Caco-2 (cell line): ENCODE measurements around the gene SRD5A1. TPM values are rescaled to one million over a fixed set of nuclear protein-coding genes. Genes with fewer than 3 reads are reported as not detected.

Source experiments
- BruUV-seq: library from RNA; stranded (reverse); fragments of 400-500 nt; replicated peaks from 2 replicates; lab custom pipeline; 2021; lab: Mats Ljungman, UMichigan
- CTCF ChIA-PET: fragments of 300-600 bp; sonication (Branson Sonifier 250); formaldehyde crosslinking; loops from one replicate; lab custom pipeline; 2022; ENCODE audit warnings: antibody characterized with exemption; lab: Charles Lee
- POLR2A ChIA-PET: fragments of 300-600 bp; sonication (Branson Sonifier 250); formaldehyde crosslinking; loops from one replicate; lab custom pipeline; 2022; ENCODE audit warnings: antibody characterized with exemption; lab: Charles Lee
- DNase-seq, 2 experiments: peaks; one replicate each; pipeline versions ENCODE4 v3.0.0 to v3.0.0-alpha.2; 2020 to 2022
- H3K27me3 ChIP-seq: replicated peaks from 2 replicates; pipeline ENCODE4 v1.6.0; 2011; ENCODE audit warnings: low read length; ENCODE audit not compliant: control insufficient read depth, insufficient read depth
- H3K36me3 ChIP-seq: 2 replicates; pipeline ENCODE4 v1.5.1; 2011; ENCODE audit warnings: low read length; ENCODE audit not compliant: control insufficient read depth, insufficient read depth
- H3K4me1 ChIP-seq: fragments of 250-450 bp; sonication (Bioruptor Pico); 2 replicates; pipeline ENCODE4 v1.5.1; 2020; ENCODE audit warnings: mild to moderate bottlenecking
- H3K4me3 ChIP-seq: 2 replicates; pipeline ENCODE4 v1.5.1; 2011; ENCODE audit warnings: low read depth, mild to moderate bottlenecking, control low read depth, low read length
- H3K9me3 ChIP-seq: fragments of 250-450 bp; sonication (Bioruptor Pico); 2 replicates; pipeline ENCODE4 v1.5.1; 2020; ENCODE audit warnings: mild to moderate bottlenecking, moderate library complexity
- H3K27ac Mint-ChIP-seq: one replicate; pipeline ENCODE4 v1.8.0; 2022; ENCODE audit warnings: mixed read lengths; ENCODE audit not compliant: unreplicated experiment
- H3K27me3 Mint-ChIP-seq: one replicate; pipeline ENCODE4 v1.8.0; 2022; ENCODE audit warnings: mixed read lengths; ENCODE audit not compliant: insufficient read depth, unreplicated experiment
- H3K36me3 Mint-ChIP-seq: one replicate; pipeline ENCODE4 v1.8.0; 2022; ENCODE audit warnings: mild to moderate bottlenecking, mixed read lengths; ENCODE audit not compliant: insufficient read depth, unreplicated experiment
- H3K4me1 Mint-ChIP-seq: one replicate; pipeline ENCODE4 v1.8.0; 2022; ENCODE audit warnings: low read depth, mixed read lengths; ENCODE audit not compliant: unreplicated experiment
- H3K4me3 Mint-ChIP-seq: one replicate; pipeline ENCODE4 v1.8.0; 2022; ENCODE audit warnings: mild to moderate bottlenecking, moderate library complexity, mixed read lengths; ENCODE audit not compliant: unreplicated experiment
- H3K9me3 Mint-ChIP-seq: one replicate; pipeline ENCODE4 v1.8.0; 2022; ENCODE audit warnings: mixed read lengths; ENCODE audit not compliant: unreplicated experiment
- CTCF ChIP-seq, 2 experiments: fragments of 200-600 bp in 1 of 2; IDR thresholded peaks; 1 replicate in 1 of 2; 2 replicates in 1 of 2; pipeline versions ENCODE4 v1.5.1 to v1.8.0; 2011 to 2022; ENCODE audit warnings: antibody characterized with exemption in 1 of 2, control low read depth in 1 of 2, inconsistent platforms in 1 of 2, low read depth in 1 of 2, low read length in 1 of 2, mild to moderate bottlenecking in 1 of 2, moderate library complexity in 1 of 2; ENCODE audit not compliant: insufficient read depth in 1 of 2, severe bottlenecking in 1 of 2, unreplicated experiment in 1 of 2
- intact Hi-C: fragments of 100-400 bp; cut with micrococcal nuclease; formaldehyde crosslinking; loops from one replicate; pipeline ENCODE4 v1.10.0; 2022; ENCODE audit not compliant: unreplicated experiment
- total RNA-seq: library from RNA; stranded (reverse); gene quantifications from 2 replicates; pipeline ENCODE4 v1.2.3, GENCODE V29; 2022

The SRD5A1 gene
- total RNA-seq, 1 experiment from 2014 or later = 19.4 TPM

DNA sequence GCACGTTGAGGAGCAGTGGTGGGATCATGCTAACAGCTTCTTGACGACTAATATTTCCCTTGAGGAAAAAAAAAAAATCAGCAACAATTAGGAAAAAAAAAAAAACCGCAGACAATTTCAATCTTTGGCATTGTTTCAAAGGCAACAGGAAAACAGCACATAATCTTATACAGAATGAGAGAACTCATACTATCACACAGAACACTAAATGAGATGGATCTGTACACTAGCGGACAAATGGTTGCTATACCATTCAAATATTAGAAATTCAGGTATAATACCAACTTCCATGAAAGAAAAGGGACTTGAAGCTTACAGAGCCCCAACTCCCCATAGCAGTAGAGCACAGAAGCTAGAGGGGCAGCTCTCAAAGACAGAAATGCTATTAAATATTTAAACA, 10.0 kb upstream of the SRD5A1 start:
- CTCF ChIA-PET = no interaction called here
- POLR2A ChIA-PET = interaction anchor here (0.9 kb wide), 1 partner anchor 10 kb away, joined by 4 read pairs; the partner anchor contains the start of genes NSUN2 and SRD5A1

GRCh38 chr5:6623941-6624340, 9.3 kb upstream of the SRD5A1 start:
- peaks cover 9% of the 10 kb centered on the region for H3K36me3 ChIP-seq
- Mint-ChIP-seq H3K27me3 (no peaks in the 10 kb centered on the region), H3K36me3 (peaks cover 85% of the 10 kb centered on the region), H3K9me3 (no peaks in the 10 kb centered on the region), H3K4me3 (no peak overlapping the region), H3K27ac (no peak overlapping the region), H3K4me1 (no peaks in the 10 kb centered on the region)
- no TSS peak for BruUV-seq
- no peaks in the 10 kb centered on the region for H3K27me3 ChIP-seq
- ChIA-PET CTCF (no interaction called here), POLR2A (interaction anchor here (0.9 kb wide), 1 partner anchor 9 kb away, joined by 4 read pairs; the partner anchor contains the start of genes NSUN2 and SRD5A1)
- no peaks in the 10 kb centered on the region for H3K4me1 ChIP-seq
- no peak overlapping the region for H3K4me3 ChIP-seq
- no peak for DNase-seq
- no peaks in the 10 kb centered on the region for H3K9me3 ChIP-seq
- intact Hi-C loops = no loop called here
- no peak for TF ChIP-seq CTCF (IDR thresholded peaks at IDR 0.05; ENCODE audit: insufficient read depth in 1 of 2, low read depth in 1 of 2, low read length in 1 of 2, severe bottlenecking in 1 of 2, unreplicated experiment in 1 of 2)

More for the DNA sequence above, 10.0 kb upstream of the SRD5A1 start:
- Histone ChIP-seq H3K9me3 (no peaks in the 10 kb centered on the region), H3K4me3 (no peak overlapping the region), H3K27me3 (no peaks in the 10 kb centered on the region), H3K36me3 (peaks cover 9% of the 10 kb centered on the region), H3K4me1 (no peaks in the 10 kb centered on the region)
- H3K4me3 Mint-ChIP-seq = no peak overlapping the region
- no peaks in the 10 kb centered on the region for H3K27me3 Mint-ChIP-seq
- no peaks in the 10 kb centered on the region for H3K9me3 Mint-ChIP-seq
- DNase-seq = no peak
- H3K36me3 Mint-ChIP-seq = peaks cover 85% of the 10 kb centered on the region
- H3K27ac Mint-ChIP-seq = no peak overlapping the region
- TF ChIP-seq CTCF (IDR thresholded peaks at IDR 0.05; ENCODE audit: insufficient read depth in 1 of 2, low read depth in 1 of 2, low read length in 1 of 2, severe bottlenecking in 1 of 2, unreplicated experiment in 1 of 2) = no peak
- H3K4me1 Mint-ChIP-seq = no peaks in the 10 kb centered on the region
- intact Hi-C loops = no loop called here
- no TSS peak for BruUV-seq

DNA sequence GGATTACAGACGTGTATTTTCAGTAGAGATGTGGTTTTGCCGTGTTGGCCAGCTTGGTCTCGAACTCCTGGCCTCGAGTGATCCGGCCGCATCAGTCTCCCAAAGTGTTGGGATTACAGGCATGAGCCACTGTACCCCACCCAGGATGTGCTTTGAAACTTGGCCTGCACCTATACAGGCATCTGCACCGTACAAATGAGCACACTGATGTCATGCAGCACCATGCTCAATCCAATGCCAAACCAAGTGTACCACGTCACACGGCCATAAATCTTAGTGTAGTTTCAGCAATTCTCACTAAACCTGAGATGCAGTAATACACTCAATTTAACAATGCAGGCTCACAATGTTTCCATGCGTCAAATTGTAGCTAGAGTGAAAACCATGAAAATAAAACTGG, 6.7 kb upstream of the SRD5A1 start:
- DNase-seq = no peak
- BruUV-seq = no TSS peak
- TF ChIP-seq CTCF (IDR thresholded peaks at IDR 0.05; ENCODE audit: insufficient read depth in 1 of 2, low read depth in 1 of 2, low read length in 1 of 2, severe bottlenecking in 1 of 2, unreplicated experiment in 1 of 2) = no peak
- CTCF ChIA-PET = no interaction called here
- H3K27ac Mint-ChIP-seq = no peak overlapping the region
- H3K27me3 ChIP-seq = no peaks in the 10 kb centered on the region
- H3K36me3 ChIP-seq = peaks cover 11% of the 10 kb centered on the region
- H3K4me1 Mint-ChIP-seq = peaks cover 5% of the 10 kb centered on the region
- H3K4me3 Mint-ChIP-seq = no peak overlapping the region
- no peaks in the 10 kb centered on the region for H3K9me3 Mint-ChIP-seq
- POLR2A ChIA-PET = interaction anchor here (1.1 kb wide), 1 partner anchor 86 kb away, joined by 4 read pairs; no protein-coding TSS in a partner anchor
- H3K9me3 ChIP-seq = no peaks in the 10 kb centered on the region
- H3K4me3 ChIP-seq = no peak overlapping the region
- peaks cover 5% of the 10 kb centered on the region; the same call in 1 of the 2 replicates for H3K4me1 ChIP-seq
- H3K27me3 Mint-ChIP-seq = no peaks in the 10 kb centered on the region
- intact Hi-C loops = no loop called here
- H3K36me3 Mint-ChIP-seq = peaks cover 89% of the 10 kb centered on the region
